NT2/D1 (cell line): ENCODE results near the gene HOXC6.

Experiments
- SUZ12 ChIP-seq: IDR thresholded peaks from 2 replicates; pipeline ENCODE4 v1.6.1; 2011; ENCODE audit not compliant: insufficient read length, insufficient read depth; ENCODE audit errors: extremely low read depth
- YY1 ChIP-seq: IDR thresholded peaks from 2 replicates; pipeline ENCODE4 v1.6.1; 2011; ENCODE audit not compliant: insufficient read length, insufficient read depth
- ZNF274 ChIP-seq: IDR thresholded peaks from 2 replicates; pipeline ENCODE4 v1.6.1; 2011; ENCODE audit warnings: mild to moderate bottlenecking, low read depth, low read length

DNA sequence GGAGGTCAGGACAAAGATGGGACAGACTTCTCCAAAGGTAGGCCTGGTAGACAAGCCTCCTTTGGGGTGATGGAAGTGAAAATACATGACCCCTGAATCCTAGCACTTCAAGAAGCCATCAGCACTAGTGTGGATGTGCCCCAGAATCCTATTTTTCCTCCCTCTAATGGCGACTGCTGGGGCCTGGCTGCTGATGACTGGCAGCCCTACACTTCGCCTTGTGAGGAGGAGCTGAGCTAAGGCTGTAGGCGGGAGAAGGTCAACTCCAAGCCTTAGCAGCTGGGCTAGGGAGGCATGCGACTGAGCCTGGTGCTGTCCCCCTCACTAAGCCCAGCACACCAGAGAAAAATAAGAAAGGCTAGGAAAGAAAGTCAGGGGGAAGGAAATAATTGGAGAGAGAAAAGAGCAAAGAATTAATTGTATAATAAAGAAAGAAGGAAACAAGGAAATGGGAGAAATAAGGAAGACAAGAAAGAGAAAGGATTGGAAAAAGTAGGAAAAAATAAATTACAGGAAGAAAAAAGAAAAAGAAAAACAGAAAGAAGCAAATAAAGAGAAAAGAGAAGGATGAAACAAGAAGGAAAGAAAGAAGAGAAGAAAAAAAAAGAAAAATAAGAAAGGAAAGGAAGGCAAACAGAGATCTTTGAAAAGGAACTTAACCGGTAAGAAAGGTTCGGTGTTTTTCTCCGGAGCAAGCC, 48.0 kb upstream of the HOXC6 start:
- TF ChIP-seq YY1 (no peak), ZNF274 (no peak), SUZ12 (no peak)
